CD14-positive monocyte (primary cell): ENCODE data around the gene CDH7. TPM values are rescaled to one million over a fixed set of nuclear protein-coding genes. Genes with fewer than 3 reads are reported as not detected.
A peak's percentile ranks its signal among the peaks of the same experiment; 100 is the strongest.

Source experiments
- DNase-seq, 3 donors: peaks; one replicate each; pipeline ENCODE4 v3.0.0-alpha.2; 2011 to 2022
- H2AFZ ChIP-seq: 2 replicates; pipeline ENCODE4 v1.6.0; 2012; ENCODE audit warnings: mild to moderate bottlenecking, low read depth, low read length, inconsistent platforms; ENCODE audit not compliant: insufficient read depth, poor library complexity, severe bottlenecking
- H3K27ac ChIP-seq, 2 donors: 1 replicate in 1 of 2; 2 replicates in 1 of 2; pipeline ENCODE4 v1.5.1; 2012 to 2013; ENCODE audit warnings: low read length in 2 of 2, control low read depth in 1 of 2, inconsistent platforms in 1 of 2, low read depth in 1 of 2, mild to moderate bottlenecking in 1 of 2
- H3K27me3 ChIP-seq, 2 donors: one replicate each; pipeline versions ENCODE4 v1.6.0 to v1.6.1; 2011 to 2013; ENCODE audit warnings: low read length in 2 of 2; ENCODE audit not compliant: control insufficient read depth in 2 of 2, insufficient read depth in 2 of 2
- H3K36me3 ChIP-seq, 2 donors: replicated peaks in 1 of 2; 1 replicate in 1 of 2; 2 replicates in 1 of 2; pipeline versions ENCODE4 v1.5.1 to v1.6.1; 2012 to 2013; ENCODE audit warnings: low read length in 2 of 2, control low read depth in 1 of 2, inconsistent platforms in 1 of 2, mild to moderate bottlenecking in 1 of 2; ENCODE audit not compliant: insufficient read depth in 2 of 2, control insufficient read depth in 1 of 2
- H3K4me1 ChIP-seq, 2 donors: 1 replicate in 1 of 2; 2 replicates in 1 of 2; pipeline versions ENCODE4 v1.5.1 to v1.6.1; 2012 to 2013; ENCODE audit warnings: low read length in 2 of 2, control low read depth in 1 of 2, inconsistent platforms in 1 of 2, mild to moderate bottlenecking in 1 of 2, moderate library complexity in 1 of 2; ENCODE audit not compliant: insufficient read depth in 2 of 2, control insufficient read depth in 1 of 2
- H3K4me2 ChIP-seq: replicated peaks from 2 replicates; pipeline ENCODE3; 2012; ENCODE audit warnings: low read length, moderate library complexity, mild to moderate bottlenecking; ENCODE audit not compliant: poor library complexity, severe bottlenecking; ENCODE audit errors: extremely low read depth
- H3K4me3 ChIP-seq, 3 experiments: fragments of 200-600 bp in 1 of 3; sonication (generic) in 1 of 3; replicated peaks in 1 of 3; 1 replicate in 2 of 3; 2 replicates in 1 of 3; pipeline ENCODE4 v1.5.1; 2011 to 2013; ENCODE audit warnings: low read length in 3 of 3, mild to moderate bottlenecking in 3 of 3, control low read depth in 2 of 3, low read depth in 2 of 3, inconsistent platforms in 1 of 3, moderate library complexity in 1 of 3
- H3K79me2 ChIP-seq: 2 replicates; pipeline ENCODE4 v1.6.0; 2012; ENCODE audit warnings: mild to moderate bottlenecking, control low read depth, inconsistent platforms, low read length, moderate library complexity; ENCODE audit not compliant: insufficient read depth
- H3K9ac ChIP-seq: 2 replicates; pipeline ENCODE4 v1.6.0; 2017; ENCODE audit warnings: low read length, mild to moderate bottlenecking; ENCODE audit not compliant: insufficient read depth, poor library complexity, severe bottlenecking
- H3K9me3 ChIP-seq, 2 donors: replicated peaks in 1 of 2; 1 replicate in 1 of 2; 2 replicates in 1 of 2; pipeline versions ENCODE4 v1.5.1 to v1.6.1; 2012 to 2013; ENCODE audit warnings: low read length in 2 of 2, control low read depth in 1 of 2; ENCODE audit not compliant: control insufficient read depth in 1 of 2, insufficient read depth in 1 of 2
- H4K20me1 ChIP-seq: 2 replicates; pipeline ENCODE4 v1.6.0; 2012; ENCODE audit warnings: mild to moderate bottlenecking, low read length, control low read depth, moderate library complexity; ENCODE audit not compliant: insufficient read depth
- H3K27ac Mint-ChIP-seq, 7 donors: one replicate each; pipeline ENCODE4 v1.8.0; 2020; ENCODE audit warnings: mild to moderate bottlenecking in 7 of 7, mixed read lengths in 7 of 7, moderate library complexity in 6 of 7, inconsistent platforms in 2 of 7
- H3K27me3 Mint-ChIP-seq, 3 donors: one replicate each; pipeline ENCODE4 v1.8.0; 2021 to 2022; ENCODE audit warnings: low read depth in 3 of 3, mild to moderate bottlenecking in 3 of 3, mixed read lengths in 3 of 3, moderate library complexity in 3 of 3, inconsistent platforms in 1 of 3
- H3K36me3 Mint-ChIP-seq, 2 donors: one replicate each; pipeline ENCODE4 v1.8.0; 2020; ENCODE audit warnings: mixed read lengths in 2 of 2, inconsistent platforms in 1 of 2, mild to moderate bottlenecking in 1 of 2
- H3K4me1 Mint-ChIP-seq: one replicate; pipeline ENCODE4 v1.8.0; 2020; ENCODE audit warnings: mild to moderate bottlenecking, mixed read lengths
- H3K4me3 Mint-ChIP-seq, 2 donors: one replicate each; pipeline ENCODE4 v1.8.0; 2020; ENCODE audit warnings: mild to moderate bottlenecking in 2 of 2, mixed read lengths in 2 of 2, moderate library complexity in 1 of 2
- H3K9me3 Mint-ChIP-seq, 7 donors: one replicate each; pipeline ENCODE4 v1.8.0; 2020 to 2022; ENCODE audit warnings: mixed read lengths in 7 of 7, mild to moderate bottlenecking in 6 of 7, moderate library complexity in 6 of 7, inconsistent platforms in 2 of 7
- WGBS: methylation state at CpG from one replicate; pipeline ENCODE4 v1.1.5; 2013; ENCODE audit warnings: missing lambda C conversion rate; ENCODE audit not compliant: insufficient coverage; 5-methylcytosine and 5-hydroxymethylcytosine counted together
- intact Hi-C, 2 donors: fragments of 100-400 bp; cut with micrococcal nuclease; formaldehyde crosslinking; loops; one replicate each; pipeline versions ENCODE4 v1.15.0 to v1.15.1; 2023
- polyA plus RNA-seq, 3 donors: library from polyadenylated mRNA; depleted of rRNA in 1 of 3; unstranded in 2 of 3; stranded (reverse) in 1 of 3; fragments of 300-500 nt in 2 of 3; fragments of >200 nt in 1 of 3; fragmentation: Illumina TruSeq in 2 of 3; gene quantifications; 1 replicate in 2 of 3; 2 replicates in 1 of 3; pipeline ENCODE4 v1.2.3, GENCODE V29; 2012 to 2021
- TF ChIP-seq, protein P1 (sequence below): fragments of 200-600 bp; IDR thresholded peaks from one replicate; pipeline ENCODE4 v1.8.0; 2022; ENCODE audit warnings: antibody characterized with exemption, mild to moderate bottlenecking

Gene CDH7
- polyA plus RNA-seq, 3 donors = not detected

DNA sequence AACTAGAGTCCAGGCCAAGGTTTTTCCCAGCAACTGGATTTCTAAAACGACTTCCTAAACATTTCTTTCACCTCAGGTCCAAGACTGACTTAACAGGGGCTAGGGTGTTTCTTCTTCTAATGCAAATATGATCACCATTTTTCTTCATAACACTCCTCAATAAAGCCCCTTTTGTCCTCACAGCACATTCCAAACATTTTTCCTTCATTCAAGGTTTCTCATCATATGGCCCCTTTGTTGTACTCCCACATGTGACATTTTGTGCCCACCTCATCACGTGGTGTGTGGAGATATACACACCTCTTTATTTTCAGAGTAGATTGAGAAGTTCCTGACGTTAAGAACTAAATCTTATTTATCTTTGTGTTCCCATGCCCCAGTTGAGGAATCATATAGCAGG, 3.9 kb upstream of the CDH7 start:
- Mint-ChIP-seq H3K9me3 (peaks cover 0 to 3% (median 0%) of the 10 kb centered on the region in 7 donors), H3K36me3 (no peaks in the 10 kb centered on the region)
- WGBS = 100% methylated on average over 1 of the region's 3 CpGs

DNA sequence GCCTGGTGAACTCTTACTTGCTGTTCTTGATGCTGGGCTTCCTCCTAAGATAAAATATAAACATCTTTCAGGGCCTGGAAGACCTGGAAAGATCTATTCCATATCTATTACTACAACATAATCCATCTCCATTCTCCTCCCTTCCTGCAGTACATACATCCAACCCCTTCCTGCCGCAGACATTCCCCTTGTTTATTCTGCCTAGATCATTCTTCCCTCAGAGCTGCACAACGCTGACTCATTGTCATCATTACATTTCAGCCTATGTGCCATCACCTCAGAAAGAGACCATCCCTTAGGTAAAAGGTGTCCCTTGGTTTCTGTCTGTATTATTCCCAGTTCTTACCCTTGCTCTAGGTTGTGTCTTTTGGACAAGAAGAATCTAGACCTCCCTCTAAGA, 2.5 kb upstream of the CDH7 start:
- no peak overlapping the region for H3K27ac ChIP-seq
- H2AFZ ChIP-seq = no peak overlapping the region
- H3K36me3 Mint-ChIP-seq = no peaks in the 10 kb centered on the region
- peaks cover 7% of the 10 kb centered on the region for H3K4me1 Mint-ChIP-seq
- peak overlapping the region in 1 of 7 donors; percentile 81 for H3K27ac Mint-ChIP-seq
- intact Hi-C loops = no loop called here
- H3K36me3 ChIP-seq = no peaks in the 10 kb centered on the region
- TF ChIP-seq, protein P1, sequence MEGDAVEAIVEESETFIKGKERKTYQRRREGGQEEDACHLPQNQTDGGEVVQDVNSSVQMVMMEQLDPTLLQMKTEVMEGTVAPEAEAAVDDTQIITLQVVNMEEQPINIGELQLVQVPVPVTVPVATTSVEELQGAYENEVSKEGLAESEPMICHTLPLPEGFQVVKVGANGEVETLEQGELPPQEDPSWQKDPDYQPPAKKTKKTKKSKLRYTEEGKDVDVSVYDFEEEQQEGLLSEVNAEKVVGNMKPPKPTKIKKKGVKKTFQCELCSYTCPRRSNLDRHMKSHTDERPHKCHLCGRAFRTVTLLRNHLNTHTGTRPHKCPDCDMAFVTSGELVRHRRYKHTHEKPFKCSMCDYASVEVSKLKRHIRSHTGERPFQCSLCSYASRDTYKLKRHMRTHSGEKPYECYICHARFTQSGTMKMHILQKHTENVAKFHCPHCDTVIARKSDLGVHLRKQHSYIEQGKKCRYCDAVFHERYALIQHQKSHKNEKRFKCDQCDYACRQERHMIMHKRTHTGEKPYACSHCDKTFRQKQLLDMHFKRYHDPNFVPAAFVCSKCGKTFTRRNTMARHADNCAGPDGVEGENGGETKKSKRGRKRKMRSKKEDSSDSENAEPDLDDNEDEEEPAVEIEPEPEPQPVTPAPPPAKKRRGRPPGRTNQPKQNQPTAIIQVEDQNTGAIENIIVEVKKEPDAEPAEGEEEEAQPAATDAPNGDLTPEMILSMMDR = no peak
- H3K9ac ChIP-seq = no peak overlapping the region
- no peak for DNase-seq
- WGBS = 62% methylated on average over 2 of the region's 2 CpGs
- H3K79me2 ChIP-seq = no peaks in the 10 kb centered on the region
- no peak overlapping the region for H3K4me2 ChIP-seq
- no peaks in the 10 kb centered on the region for H3K9me3 ChIP-seq
- no peaks in the 10 kb centered on the region for H4K20me1 ChIP-seq
- no peak overlapping the region for H3K4me3 ChIP-seq
- peaks cover 0 to 3% (median 0%) of the 10 kb centered on the region in 7 donors for H3K9me3 Mint-ChIP-seq
- peaks cover 22 to 40% (median 26%) of the 10 kb centered on the region in 3 donors for H3K27me3 Mint-ChIP-seq
- H3K4me3 Mint-ChIP-seq = no peak overlapping the region
- no peaks in the 10 kb centered on the region for H3K4me1 ChIP-seq
- peaks cover 28 to 38% of the 10 kb centered on the region in 2 donors for H3K27me3 ChIP-seq

More for the DNA sequence above, 3.9 kb upstream of the CDH7 start:
- peaks cover 7% of the 10 kb centered on the region for H3K4me1 Mint-ChIP-seq
- peak overlapping the region in 1 of 2 donors; percentile 4 for H3K4me3 Mint-ChIP-seq
- H3K36me3 ChIP-seq = no peaks in the 10 kb centered on the region
- peaks cover 20 to 31% (median 26%) of the 10 kb centered on the region in 3 donors for H3K27me3 Mint-ChIP-seq
- H3K27ac ChIP-seq = no peak overlapping the region
- no peak overlapping the region for H3K4me3 ChIP-seq
- H3K79me2 ChIP-seq = no peaks in the 10 kb centered on the region
- DNase-seq = no peak
- H3K9me3 ChIP-seq = no peaks in the 10 kb centered on the region
- no peak overlapping the region for H3K4me2 ChIP-seq
- TF ChIP-seq, protein P1 = no peak
- no peak overlapping the region for H2AFZ ChIP-seq
- H4K20me1 ChIP-seq = no peaks in the 10 kb centered on the region
- no peak overlapping the region for H3K9ac ChIP-seq
- no peak overlapping the region for H3K27ac Mint-ChIP-seq
- H3K4me1 ChIP-seq = no peaks in the 10 kb centered on the region
- H3K27me3 ChIP-seq = peaks cover 19 to 30% of the 10 kb centered on the region in 2 donors
- intact Hi-C loops = no loop called here
